ENCODE results near the gene MON2. TPM values are rescaled to one million over a fixed set of nuclear protein-coding genes. Genes with fewer than 3 reads are reported as not detected.

Gene MON2
- total and polyA plus RNA-seq, 2 experiments from 2014 or later, result 20.5 to 39.9 TPM

- TF ChIP-seq, protein P1, sequence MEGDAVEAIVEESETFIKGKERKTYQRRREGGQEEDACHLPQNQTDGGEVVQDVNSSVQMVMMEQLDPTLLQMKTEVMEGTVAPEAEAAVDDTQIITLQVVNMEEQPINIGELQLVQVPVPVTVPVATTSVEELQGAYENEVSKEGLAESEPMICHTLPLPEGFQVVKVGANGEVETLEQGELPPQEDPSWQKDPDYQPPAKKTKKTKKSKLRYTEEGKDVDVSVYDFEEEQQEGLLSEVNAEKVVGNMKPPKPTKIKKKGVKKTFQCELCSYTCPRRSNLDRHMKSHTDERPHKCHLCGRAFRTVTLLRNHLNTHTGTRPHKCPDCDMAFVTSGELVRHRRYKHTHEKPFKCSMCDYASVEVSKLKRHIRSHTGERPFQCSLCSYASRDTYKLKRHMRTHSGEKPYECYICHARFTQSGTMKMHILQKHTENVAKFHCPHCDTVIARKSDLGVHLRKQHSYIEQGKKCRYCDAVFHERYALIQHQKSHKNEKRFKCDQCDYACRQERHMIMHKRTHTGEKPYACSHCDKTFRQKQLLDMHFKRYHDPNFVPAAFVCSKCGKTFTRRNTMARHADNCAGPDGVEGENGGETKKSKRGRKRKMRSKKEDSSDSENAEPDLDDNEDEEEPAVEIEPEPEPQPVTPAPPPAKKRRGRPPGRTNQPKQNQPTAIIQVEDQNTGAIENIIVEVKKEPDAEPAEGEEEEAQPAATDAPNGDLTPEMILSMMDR (IDR thresholded peaks at IDR 0.05; ENCODE audit: low read depth, low read length), result no peak
- no peaks in the 10 kb centered on the region for H3K27me3 ChIP-seq
- DNase-seq (ENCODE audit: low read depth in 1 of 2, low spot score in 1 of 2), result no peak
- H3K4me3 ChIP-seq, result no peak overlapping the region
- peaks cover 3% of the 10 kb centered on the region for H3K4me1 ChIP-seq (ENCODE audit: low read depth)
- no peak overlapping the region for H3K27ac ChIP-seq
- peaks cover 2% of the 10 kb centered on the region for H3K36me3 ChIP-seq
- H3K9me3 ChIP-seq (ENCODE audit: low read depth), result no peaks in the 10 kb centered on the region
Measured at GRCh38 chr12:62517887-62518286, 51.3 kb downstream of the MON2 start.

- Histone ChIP-seq H3K4me1 (ENCODE audit: low read depth) (peaks cover 5% of the 10 kb centered on the region), H3K4me3 (no peak overlapping the region), H3K27ac (no peak overlapping the region), H3K9me3 (ENCODE audit: low read depth) (no peaks in the 10 kb centered on the region), H3K27me3 (no peaks in the 10 kb centered on the region), H3K36me3 (peaks cover 2% of the 10 kb centered on the region)
- DNase-seq (ENCODE audit: low read depth in 1 of 2, low spot score in 1 of 2), result no peak
- TF ChIP-seq, protein P1 (IDR thresholded peaks at IDR 0.05; ENCODE audit: low read depth, low read length), result no peak
Measured at GRCh38 chr12:62519043-62519442, 52.4 kb downstream of the MON2 start.

DNA sequence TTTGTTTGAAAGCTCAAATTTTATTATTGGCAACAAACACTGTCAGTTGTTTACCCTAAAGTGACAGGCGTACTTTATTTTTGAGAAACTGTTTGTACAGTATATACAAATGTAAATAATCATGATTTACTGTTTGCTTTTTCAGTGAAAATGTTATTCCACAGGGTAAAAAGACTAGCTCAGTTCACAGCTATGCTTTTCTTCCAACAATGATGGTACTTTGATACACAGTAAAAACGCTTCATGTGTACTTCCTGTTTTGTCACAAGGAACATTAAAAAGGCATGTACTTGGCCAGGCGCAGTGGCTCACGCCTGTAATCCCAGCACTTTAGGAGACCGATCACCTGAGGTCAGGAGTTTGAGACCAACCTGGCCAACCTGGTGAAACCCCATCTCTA is 53.7 kb downstream of the MON2 start:
- TF ChIP-seq, protein P1 (IDR thresholded peaks at IDR 0.05; ENCODE audit: low read depth, low read length), result no peak
- Histone ChIP-seq H3K9me3 (ENCODE audit: low read depth) (no peaks in the 10 kb centered on the region), H3K4me1 (ENCODE audit: low read depth) (peaks cover 5% of the 10 kb centered on the region), H3K4me3 (no peak overlapping the region), H3K36me3 (peaks cover 6% of the 10 kb centered on the region), H3K27me3 (no peaks in the 10 kb centered on the region), H3K27ac (no peak overlapping the region)
- DNase-seq (ENCODE audit: low read depth in 1 of 2, low spot score in 1 of 2), result no peak

- Histone ChIP-seq H3K4me1 (ENCODE audit: low read depth) (peaks cover 5% of the 10 kb centered on the region), H3K27ac (no peak overlapping the region), H3K4me3 (no peak overlapping the region), H3K36me3 (peaks cover 6% of the 10 kb centered on the region), H3K27me3 (no peaks in the 10 kb centered on the region), H3K9me3 (ENCODE audit: low read depth) (no peaks in the 10 kb centered on the region)
- DNase-seq (ENCODE audit: low read depth in 1 of 2, low spot score in 1 of 2), result peak; percentile 7 to 15
- TF ChIP-seq, protein P1 (IDR thresholded peaks at IDR 0.05; ENCODE audit: low read depth, low read length), result peak; percentile 5
Measured at GRCh38 chr12:62522984-62523383, 56.4 kb downstream of the MON2 start.

- peaks cover 5% of the 10 kb centered on the region for H3K4me1 ChIP-seq (ENCODE audit: low read depth)
- peaks cover 6% of the 10 kb centered on the region for H3K36me3 ChIP-seq
- no peak for DNase-seq (ENCODE audit: low read depth in 1 of 2, low spot score in 1 of 2)
- TF ChIP-seq, protein P1 (IDR thresholded peaks at IDR 0.05; ENCODE audit: low read depth, low read length), result no peak
- no peaks in the 10 kb centered on the region for H3K27me3 ChIP-seq
- H3K4me3 ChIP-seq, result no peak overlapping the region
- H3K9me3 ChIP-seq (ENCODE audit: low read depth), result no peaks in the 10 kb centered on the region
- no peak overlapping the region for H3K27ac ChIP-seq
Measured at GRCh38 chr12:62523619-62524018, 57.0 kb downstream of the MON2 start.

- H3K36me3 ChIP-seq, result peaks cover 6% of the 10 kb centered on the region
- peaks cover 5% of the 10 kb centered on the region for H3K4me1 ChIP-seq (ENCODE audit: low read depth)
- no peaks in the 10 kb centered on the region for H3K9me3 ChIP-seq (ENCODE audit: low read depth)
- H3K27ac ChIP-seq, result no peak overlapping the region
- no peaks in the 10 kb centered on the region for H3K27me3 ChIP-seq
- DNase-seq (ENCODE audit: low read depth in 1 of 2, low spot score in 1 of 2), result no peak
- TF ChIP-seq, protein P1 (IDR thresholded peaks at IDR 0.05; ENCODE audit: low read depth, low read length), result no peak
- no peak overlapping the region for H3K4me3 ChIP-seq
Measured at GRCh38 chr12:62525271-62525670, 58.6 kb downstream of the MON2 start.
